Choroid plexus epithelial cell (primary cell): ENCODE data around the gene PALB2.
"Not testable (repeated sequence)": the region's sequence is repeated elsewhere in the genome, so short reads cannot be mapped to it uniquely, and the experiment has no call there.

Experiments
- DNase-seq: peaks from one replicate; pipeline ENCODE4 v3.0.0-alpha.2; 2010; ENCODE audit warnings: low read depth
- H3K4me3 ChIP-seq: 2 replicates; pipeline ENCODE4 v1.5.1; 2011; ENCODE audit warnings: low read depth, mild to moderate bottlenecking, control low read depth, low read length, moderate library complexity
- TF ChIP-seq, protein P1 (sequence below): conservative IDR thresholded peaks from 2 replicates; pipeline ENCODE4 v1.5.1; 2011; ENCODE audit warnings: low read depth, mild to moderate bottlenecking, control low read depth, inconsistent platforms, low read length, moderate library complexity

PALB2 gene

DNA sequence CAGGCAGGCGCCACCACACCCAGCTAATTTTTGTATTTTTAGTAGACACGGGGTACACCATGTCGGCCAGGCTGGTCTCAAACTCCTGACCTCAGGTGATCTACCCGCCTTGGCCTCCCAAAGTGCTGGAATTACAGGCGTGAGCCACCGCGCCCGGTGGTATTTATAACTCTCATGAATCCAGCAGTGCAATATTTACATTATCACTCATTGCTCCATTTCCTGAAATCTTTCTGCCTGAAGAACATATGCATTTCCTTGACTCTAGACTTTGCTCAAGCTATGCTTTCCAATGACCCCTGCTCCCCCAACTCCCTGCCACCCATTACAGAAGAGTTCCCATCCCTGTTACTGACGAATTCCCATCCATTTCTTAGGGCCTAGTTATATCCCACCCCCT is 25.3 kb downstream of the PALB2 start:
- DNase-seq, result no peak
- H3K4me3 ChIP-seq, result no peak overlapping the region
- TF ChIP-seq, protein P1, sequence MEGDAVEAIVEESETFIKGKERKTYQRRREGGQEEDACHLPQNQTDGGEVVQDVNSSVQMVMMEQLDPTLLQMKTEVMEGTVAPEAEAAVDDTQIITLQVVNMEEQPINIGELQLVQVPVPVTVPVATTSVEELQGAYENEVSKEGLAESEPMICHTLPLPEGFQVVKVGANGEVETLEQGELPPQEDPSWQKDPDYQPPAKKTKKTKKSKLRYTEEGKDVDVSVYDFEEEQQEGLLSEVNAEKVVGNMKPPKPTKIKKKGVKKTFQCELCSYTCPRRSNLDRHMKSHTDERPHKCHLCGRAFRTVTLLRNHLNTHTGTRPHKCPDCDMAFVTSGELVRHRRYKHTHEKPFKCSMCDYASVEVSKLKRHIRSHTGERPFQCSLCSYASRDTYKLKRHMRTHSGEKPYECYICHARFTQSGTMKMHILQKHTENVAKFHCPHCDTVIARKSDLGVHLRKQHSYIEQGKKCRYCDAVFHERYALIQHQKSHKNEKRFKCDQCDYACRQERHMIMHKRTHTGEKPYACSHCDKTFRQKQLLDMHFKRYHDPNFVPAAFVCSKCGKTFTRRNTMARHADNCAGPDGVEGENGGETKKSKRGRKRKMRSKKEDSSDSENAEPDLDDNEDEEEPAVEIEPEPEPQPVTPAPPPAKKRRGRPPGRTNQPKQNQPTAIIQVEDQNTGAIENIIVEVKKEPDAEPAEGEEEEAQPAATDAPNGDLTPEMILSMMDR, result no peak

DNA sequence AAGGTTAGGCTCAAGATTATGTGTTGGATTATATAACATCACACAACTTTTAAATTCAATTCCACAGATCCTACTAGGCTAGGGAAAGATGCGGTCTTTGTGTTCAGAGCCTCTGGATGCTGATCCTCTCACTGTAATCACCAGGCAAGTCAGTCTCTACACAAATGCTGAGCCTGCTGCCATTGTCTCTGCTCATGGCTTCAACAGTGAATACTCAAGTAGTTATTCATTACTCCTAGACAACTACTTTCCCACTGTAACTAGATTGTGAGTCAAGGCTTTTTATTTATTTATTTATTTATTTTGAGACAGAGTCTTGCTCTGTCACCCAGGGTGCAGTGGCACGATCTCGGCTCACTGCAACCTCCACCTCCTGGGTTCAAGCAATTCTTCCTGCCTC is 29.2 kb downstream of the PALB2 start:
- DNase-seq, result no peak
- TF ChIP-seq, protein P1, result no peak
- no peak overlapping the region for H3K4me3 ChIP-seq

DNA sequence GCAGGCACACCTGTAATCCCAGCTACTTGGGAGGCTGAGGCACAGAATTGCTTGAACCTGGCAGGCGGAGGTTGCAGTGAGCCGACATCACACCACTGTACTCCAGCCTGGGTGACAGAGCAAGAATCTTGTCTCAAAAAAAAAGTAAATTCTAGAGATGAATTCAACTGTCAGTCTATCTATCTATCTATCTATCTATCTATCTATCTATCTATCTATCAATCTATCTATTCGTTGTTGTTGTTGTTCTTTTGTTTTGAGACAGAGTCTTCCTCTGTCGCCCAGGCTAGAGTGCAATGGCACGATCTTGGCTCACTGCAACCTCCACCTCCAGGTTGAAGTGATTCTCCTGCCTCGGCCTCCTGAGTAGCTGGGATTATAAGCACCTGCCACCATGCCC is 30.2 kb downstream of the PALB2 start:
- H3K4me3 ChIP-seq, DNase-seq: not testable (repeated sequence)

- DNase-seq, result no peak
- TF ChIP-seq, protein P1, result no peak
- H3K4me3 ChIP-seq, result no peak overlapping the region
Measured at GRCh38 chr16:23609929-23610328, 31.2 kb downstream of the PALB2 start.

DNA sequence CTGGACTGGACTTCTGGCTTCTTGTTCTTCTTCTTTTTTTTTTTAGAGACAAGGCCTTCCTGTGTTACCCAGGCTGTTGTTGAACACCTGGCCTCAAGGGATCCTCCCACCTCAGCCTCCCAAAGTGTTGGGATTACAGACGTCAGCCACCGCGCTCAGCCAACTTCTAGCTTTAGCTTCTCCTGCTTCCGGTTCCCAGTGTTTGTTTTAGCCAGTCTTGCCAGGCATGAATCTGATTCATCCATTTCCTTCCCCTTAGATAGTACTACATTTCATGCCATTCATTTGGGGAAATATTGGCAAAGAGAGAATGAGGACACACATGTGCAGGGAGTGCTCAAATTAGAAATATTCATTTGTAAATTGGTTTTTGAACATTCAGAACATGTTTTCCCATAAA is 32.9 kb downstream of the PALB2 start:
- H3K4me3 ChIP-seq, result no peak overlapping the region
- peak; percentile 48 for DNase-seq
- TF ChIP-seq, protein P1, result no peak

GRCh38 chr16:23607726-23608125 is 33.4 kb downstream of the PALB2 start:
- no peak for DNase-seq
- TF ChIP-seq, protein P1, result no peak
- no peak overlapping the region for H3K4me3 ChIP-seq

- peak; percentile 7 for DNase-seq
- TF ChIP-seq, protein P1, result peak; percentile 29
Measured at GRCh38 chr16:23597003-23597756, 43.9 kb downstream of the PALB2 start.

More at GRCh38 chr16:23597003-23597756, 43.9 kb downstream of the PALB2 start:
- H3K4me3 ChIP-seq, result no peak overlapping the region
